Measurements from ENCODE around the gene HDAC4.

GRCh38 chr2:239232195-239232578 is 168.6 kb downstream of the HDAC4 start:
- TF ChIP-seq TCF7L2 (IDR thresholded peaks at IDR 0.05; ENCODE audit: low read depth, low read length) = no peak
- TF ChIP-seq REST (IDR thresholded peaks at IDR 0.05; ENCODE audit: insufficient read depth in 1 of 2, low read depth in 2 of 2, low read length in 1 of 2) = no peak
- TF ChIP-seq CTCF (IDR thresholded peaks at IDR 0.05) = no peak
- no peak for TF ChIP-seq POLR2AphosphoS5 (IDR thresholded peaks at IDR 0.05; ENCODE audit: low read depth, low read length)
- TF ChIP-seq SIN3A (IDR thresholded peaks at IDR 0.05; ENCODE audit: borderline replicate concordance, insufficient read depth, low read depth, low read length) = no peak
